HAP-1 (cell line): ENCODE data around the gene NRP1.
"Not testable (repeated sequence)": the region's sequence is repeated elsewhere in the genome, so short reads cannot be mapped to it uniquely, and the experiment has no call there.

ENCODE experiments used
- DNase-seq, 2 experiments: peaks; one replicate each; pipeline ENCODE4 v3.0.0-alpha.2; 2016 to 2020; ENCODE audit warnings: low spot score in 2 of 2
- H3K27me3 ChIP-seq: fragments of 250-450 bp; sonication (Bioruptor Pico); 2 replicates; pipeline ENCODE4 v1.5.1; 2020; ENCODE audit warnings: low read depth, mild to moderate bottlenecking, moderate library complexity
- H3K36me3 ChIP-seq: fragments of 250-450 bp; sonication (Bioruptor Pico); replicated peaks from 2 replicates; pipeline ENCODE4 v1.5.1; 2020; ENCODE audit warnings: mild to moderate bottlenecking
- H3K4me1 ChIP-seq: fragments of 250-450 bp; sonication (Bioruptor Pico); 2 replicates; pipeline ENCODE4 v1.5.1; 2020; ENCODE audit warnings: mild to moderate bottlenecking
- H3K4me3 ChIP-seq: fragments of 250-450 bp; sonication (Bioruptor Pico); 2 replicates; pipeline ENCODE4 v1.5.1; 2020; ENCODE audit warnings: mild to moderate bottlenecking, moderate library complexity
- H3K9me3 ChIP-seq: fragments of 250-450 bp; sonication (Bioruptor Pico); 2 replicates; pipeline ENCODE4 v1.5.1; 2020; ENCODE audit warnings: mild to moderate bottlenecking, moderate library complexity
- in situ Hi-C: fragments of 300-500 bp; cut with MboI; formaldehyde crosslinking; loops from 3 replicates; pipeline ENCODE4 v1.14.3; 2020; ENCODE audit warnings: low sequenced_read_pairs, inconsistent platforms, mixed read lengths

Gene NRP1

DNA sequence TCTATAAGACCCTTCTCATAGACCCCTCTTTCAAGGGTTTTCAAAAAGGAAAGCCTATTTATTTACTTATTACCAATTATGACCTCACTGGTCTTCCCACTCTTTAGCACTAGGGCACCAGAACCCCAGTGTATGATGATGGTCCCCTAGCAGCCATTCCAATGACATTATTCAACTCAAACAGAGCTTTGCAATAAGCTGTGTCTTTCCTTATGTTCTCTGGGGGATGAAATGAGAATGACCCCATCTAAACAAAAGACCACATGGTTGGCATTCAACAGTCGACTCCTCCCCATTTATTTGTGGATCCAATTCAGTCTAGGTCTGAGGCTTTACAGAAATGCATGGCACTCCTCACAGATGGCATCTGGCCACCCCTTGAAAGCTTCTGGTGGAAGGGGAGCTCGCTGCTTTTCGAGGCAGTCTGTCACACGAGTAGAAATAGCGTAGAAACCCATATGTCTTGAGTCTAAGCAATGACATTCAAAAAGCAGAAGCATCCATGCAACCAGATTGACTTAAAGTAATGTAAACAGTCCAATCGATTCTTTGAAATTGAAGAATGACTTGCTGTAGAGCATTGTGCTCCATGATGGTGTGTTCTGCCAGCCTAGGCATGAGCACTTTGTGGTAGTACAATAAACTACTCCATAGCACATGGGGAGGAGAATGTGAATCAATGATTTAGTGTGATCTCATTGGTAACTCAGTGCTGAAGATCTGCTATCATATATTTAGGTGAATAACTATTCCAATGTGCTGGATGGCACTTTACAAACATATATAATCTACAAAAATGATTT lies 29.8 kb downstream of the NRP1 start:
- Histone ChIP-seq H3K4me3 (no peak overlapping the region), H3K9me3 (no peaks in the 10 kb centered on the region), H3K27me3 (no peaks in the 10 kb centered on the region), H3K4me1 (peaks cover 20% of the 10 kb centered on the region), H3K36me3 (no peaks in the 10 kb centered on the region; the same call in 1 of the 2 replicates)
- no peak for DNase-seq
- in situ Hi-C loops: no loop called here

DNA sequence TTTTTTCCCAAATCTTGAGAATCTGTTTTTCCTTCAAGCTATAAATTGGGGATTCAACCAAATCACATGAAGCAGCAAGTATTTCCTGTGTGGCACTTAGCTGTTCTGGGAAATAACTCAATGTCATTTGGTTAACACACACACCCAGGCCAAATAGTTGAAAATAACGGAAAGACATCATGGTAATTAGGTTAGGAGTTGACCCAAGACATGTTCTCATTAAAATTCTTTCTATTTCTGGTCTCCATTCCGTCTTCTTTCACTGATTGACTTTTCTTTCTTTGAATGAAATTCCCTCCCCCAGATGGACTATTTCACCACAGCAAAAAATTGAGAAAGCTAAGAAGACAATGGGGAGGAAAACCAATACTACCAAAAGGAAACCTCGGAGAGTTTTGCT lies 30.5 kb downstream of the NRP1 start:
- no peaks in the 10 kb centered on the region for H3K9me3 ChIP-seq
- no peak overlapping the region for H3K4me3 ChIP-seq
- DNase-seq: no peak
- in situ Hi-C loops: no loop called here
- no peaks in the 10 kb centered on the region for H3K27me3 ChIP-seq
- no peaks in the 10 kb centered on the region; the same call in 1 of the 2 replicates for H3K36me3 ChIP-seq
- peaks cover 17% of the 10 kb centered on the region for H3K4me1 ChIP-seq

GRCh38 chr10:33302208-33302829 lies 32.1 kb downstream of the NRP1 start:
- Histone ChIP-seq H3K4me1 (peaks cover 18% of the 10 kb centered on the region), H3K9me3 (no peaks in the 10 kb centered on the region), H3K27me3 (no peaks in the 10 kb centered on the region), H3K36me3 (no peaks in the 10 kb centered on the region; the same call in 1 of the 2 replicates), H3K4me3 (no peak overlapping the region)
- in situ Hi-C loops: no loop called here
- DNase-seq: no peak

DNA sequence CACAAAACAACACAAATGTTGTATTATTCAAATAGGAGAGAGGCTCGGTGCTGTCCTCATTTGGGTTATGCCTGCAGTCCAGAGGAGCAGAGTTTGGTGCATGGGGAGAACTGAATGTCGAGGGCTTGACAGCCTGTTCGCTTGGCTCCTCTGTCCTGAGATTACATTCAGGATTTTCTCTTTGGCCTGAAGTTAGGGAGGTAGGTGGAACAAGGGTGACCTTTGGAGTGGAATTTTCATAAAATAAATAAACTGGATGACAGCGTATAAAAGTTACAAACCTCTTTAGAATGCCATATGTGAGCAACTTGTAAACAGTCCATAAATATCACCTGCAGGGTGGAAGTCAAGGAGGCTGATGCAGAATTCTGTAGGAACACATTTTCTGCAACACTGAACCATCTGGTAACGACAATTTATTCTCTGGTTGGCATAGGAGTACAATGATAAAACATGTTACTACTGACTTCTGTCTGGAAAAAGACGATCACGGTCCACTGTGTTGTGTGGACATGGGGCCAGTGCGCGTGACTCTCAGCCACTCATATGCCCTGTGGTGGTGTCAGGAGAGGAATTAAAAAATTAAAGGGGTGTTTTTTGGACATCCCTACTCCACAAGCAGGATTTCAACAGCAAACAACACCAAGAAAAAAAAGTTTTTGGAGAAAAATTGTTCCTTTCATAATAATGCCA lies 33.2 kb downstream of the NRP1 start:
- Histone ChIP-seq H3K27me3 (no peaks in the 10 kb centered on the region), H3K4me3 (no peak overlapping the region), H3K9me3 (no peaks in the 10 kb centered on the region), H3K4me1 (peaks cover 10% of the 10 kb centered on the region), H3K36me3 (no peaks in the 10 kb centered on the region; the same call in 1 of the 2 replicates)
- in situ Hi-C loops: no loop called here
- DNase-seq: no peak

GRCh38 chr10:33300544-33300943 lies 33.9 kb downstream of the NRP1 start:
- H3K9me3 ChIP-seq, H3K27me3 ChIP-seq, H3K36me3 ChIP-seq, DNase-seq, H3K4me3 ChIP-seq, in situ Hi-C loops: not testable (repeated sequence)
- H3K4me1 ChIP-seq: peaks cover 13% of the 10 kb centered on the region

- H3K9me3 ChIP-seq: no peaks in the 10 kb centered on the region
- no peak overlapping the region for H3K4me3 ChIP-seq
- in situ Hi-C loops: no loop called here
- H3K27me3 ChIP-seq: no peaks in the 10 kb centered on the region
- H3K36me3 ChIP-seq: no peaks in the 10 kb centered on the region; the same call in 1 of the 2 replicates
- no peak for DNase-seq
- H3K4me1 ChIP-seq: peaks cover 23% of the 10 kb centered on the region
Measured at GRCh38 chr10:33298893-33299292, 35.6 kb downstream of the NRP1 start.

DNA sequence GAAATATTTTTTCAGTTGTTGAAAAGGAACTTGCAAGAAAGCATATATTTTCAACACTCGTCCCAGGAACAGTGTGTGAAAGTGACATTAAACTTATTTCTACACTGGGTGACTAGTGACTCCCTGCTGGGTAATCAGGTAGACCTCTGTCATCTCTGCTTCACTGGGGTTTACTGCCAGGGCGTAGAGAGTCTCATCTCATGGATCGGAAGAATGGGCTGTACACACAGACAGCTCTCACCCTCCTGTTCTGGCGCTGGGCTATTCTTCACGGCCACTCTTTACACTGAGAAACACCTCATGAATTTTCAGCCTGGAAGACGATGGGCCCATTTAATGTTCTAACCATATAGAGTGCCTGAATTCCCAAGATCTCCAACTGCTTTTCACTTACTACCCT lies 36.4 kb downstream of the NRP1 start:
- in situ Hi-C loops: no loop called here
- Histone ChIP-seq H3K9me3 (no peaks in the 10 kb centered on the region), H3K36me3 (no peaks in the 10 kb centered on the region; the same call in 1 of the 2 replicates), H3K27me3 (no peaks in the 10 kb centered on the region), H3K4me1 (peaks cover 28% of the 10 kb centered on the region), H3K4me3 (no peak overlapping the region)
- no peak for DNase-seq

DNA sequence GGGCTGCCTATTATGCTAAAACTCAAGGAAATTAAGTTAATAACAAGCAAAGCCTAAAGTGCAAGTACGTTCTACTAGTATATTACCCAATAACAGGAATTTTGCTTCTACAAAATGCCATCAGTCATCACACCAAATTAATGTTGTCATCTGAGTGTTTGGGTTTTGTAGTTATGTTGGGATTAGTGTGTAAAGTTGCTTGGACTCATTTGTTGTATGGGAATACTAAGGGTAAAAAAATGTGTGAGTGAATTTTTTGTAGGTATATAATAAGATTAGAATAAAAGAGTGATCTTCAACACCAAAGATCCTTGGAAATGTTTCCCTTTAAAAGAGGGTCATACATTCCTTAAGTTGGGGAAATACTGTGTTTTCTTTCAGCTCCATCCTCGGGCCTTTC lies 38.6 kb downstream of the NRP1 start:
- no peak for DNase-seq
- Histone ChIP-seq H3K4me1 (peaks cover 50% of the 10 kb centered on the region), H3K9me3 (no peaks in the 10 kb centered on the region), H3K36me3 (no peaks in the 10 kb centered on the region; the same call in 1 of the 2 replicates), H3K4me3 (no peak overlapping the region), H3K27me3 (no peaks in the 10 kb centered on the region)
- in situ Hi-C loops: no loop called here

GRCh38 chr10:33293531-33294170 lies 40.8 kb downstream of the NRP1 start:
- peaks cover 69% of the 10 kb centered on the region for H3K4me1 ChIP-seq
- in situ Hi-C loops: no loop called here
- H3K36me3 ChIP-seq: no peaks in the 10 kb centered on the region; the same call in 1 of the 2 replicates
- H3K4me3 ChIP-seq: no peak overlapping the region
- no peaks in the 10 kb centered on the region for H3K9me3 ChIP-seq
- H3K27me3 ChIP-seq: no peaks in the 10 kb centered on the region
- peak; percentile 67 to 97 for DNase-seq

GRCh38 chr10:33293076-33293475 lies 41.4 kb downstream of the NRP1 start:
- in situ Hi-C loops: no loop called here
- no peaks in the 10 kb centered on the region; the same call in 1 of the 2 replicates for H3K36me3 ChIP-seq
- H3K4me3 ChIP-seq: no peak overlapping the region
- no peaks in the 10 kb centered on the region for H3K9me3 ChIP-seq
- DNase-seq: peak in 1 of 2 experiments; percentile 32
- peaks cover 70% of the 10 kb centered on the region for H3K4me1 ChIP-seq
- H3K27me3 ChIP-seq: no peaks in the 10 kb centered on the region

DNA sequence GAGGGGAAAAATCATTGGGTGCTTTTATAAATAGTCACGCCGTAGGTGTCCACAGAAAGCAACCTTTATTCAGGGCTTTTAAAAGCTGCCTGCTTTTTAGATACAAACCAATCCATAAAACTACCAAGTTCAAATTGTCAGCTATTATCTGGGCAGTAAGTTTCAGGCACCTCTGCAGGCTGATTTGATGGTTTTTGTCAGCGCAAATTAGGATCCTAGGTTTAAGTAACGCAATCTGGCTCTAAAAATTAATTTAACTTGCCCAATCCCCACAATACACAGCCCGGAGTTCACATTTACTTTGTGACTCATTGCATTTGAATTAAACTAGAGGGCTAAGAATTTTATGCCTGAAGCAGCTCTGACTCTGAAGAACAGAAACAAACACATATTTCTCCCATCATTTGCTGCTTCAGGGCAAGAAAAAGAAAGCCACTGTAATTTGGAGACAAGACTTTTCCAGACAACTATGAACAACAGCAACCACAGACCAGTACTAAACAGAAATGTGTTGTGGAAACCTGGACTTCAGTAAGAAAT lies 43.3 kb downstream of the NRP1 start:
- DNase-seq: peak; percentile 35 to 82
- in situ Hi-C loops: no loop called here
- no peaks in the 10 kb centered on the region for H3K27me3 ChIP-seq

GRCh38 chr10:33290321-33291052 lies 44.0 kb downstream of the NRP1 start:
- in situ Hi-C loops: no loop called here
- no peaks in the 10 kb centered on the region for H3K36me3 ChIP-seq
- DNase-seq: peak; percentile 63 to 68
- peaks cover 67% of the 10 kb centered on the region for H3K4me1 ChIP-seq
- no peaks in the 10 kb centered on the region for H3K27me3 ChIP-seq
- H3K9me3 ChIP-seq: no peaks in the 10 kb centered on the region
- H3K4me3 ChIP-seq: no peak overlapping the region

More for the DNA sequence above, 43.3 kb downstream of the NRP1 start:
- Histone ChIP-seq H3K4me3 (no peak overlapping the region), H3K4me1 (peaks cover 73% of the 10 kb centered on the region), H3K36me3 (no peaks in the 10 kb centered on the region), H3K9me3 (no peaks in the 10 kb centered on the region)

- Histone ChIP-seq H3K36me3 (no peaks in the 10 kb centered on the region), H3K27me3 (no peaks in the 10 kb centered on the region), H3K9me3 (no peaks in the 10 kb centered on the region), H3K4me1 (peaks cover 67% of the 10 kb centered on the region), H3K4me3 (no peak overlapping the region)
- DNase-seq: peak; percentile 75 to 97
- in situ Hi-C loops: no loop called here
Measured at GRCh38 chr10:33289776-33290175, 44.7 kb downstream of the NRP1 start.
